CD14-positive monocyte (primary cell): ENCODE data around the gene ZNF160. TPM values are rescaled to one million over a fixed set of nuclear protein-coding genes. Genes with fewer than 3 reads are reported as not detected.

Source experiments
- DNase-seq, 3 donors: peaks; one replicate each; pipeline ENCODE4 v3.0.0-alpha.2; 2011 to 2022
- H2AFZ ChIP-seq: 2 replicates; pipeline ENCODE4 v1.6.0; 2012; ENCODE audit warnings: mild to moderate bottlenecking, low read depth, low read length, inconsistent platforms; ENCODE audit not compliant: insufficient read depth, poor library complexity, severe bottlenecking
- H3K27ac ChIP-seq, 2 donors: 1 replicate in 1 of 2; 2 replicates in 1 of 2; pipeline ENCODE4 v1.5.1; 2012 to 2013; ENCODE audit warnings: low read length in 2 of 2, control low read depth in 1 of 2, inconsistent platforms in 1 of 2, low read depth in 1 of 2, mild to moderate bottlenecking in 1 of 2
- H3K27me3 ChIP-seq, 2 donors: one replicate each; pipeline versions ENCODE4 v1.6.0 to v1.6.1; 2011 to 2013; ENCODE audit warnings: low read length in 2 of 2; ENCODE audit not compliant: control insufficient read depth in 2 of 2, insufficient read depth in 2 of 2
- H3K36me3 ChIP-seq, 2 donors: replicated peaks in 1 of 2; 1 replicate in 1 of 2; 2 replicates in 1 of 2; pipeline versions ENCODE4 v1.5.1 to v1.6.1; 2012 to 2013; ENCODE audit warnings: low read length in 2 of 2, control low read depth in 1 of 2, inconsistent platforms in 1 of 2, mild to moderate bottlenecking in 1 of 2; ENCODE audit not compliant: insufficient read depth in 2 of 2, control insufficient read depth in 1 of 2
- H3K4me1 ChIP-seq, 2 donors: 1 replicate in 1 of 2; 2 replicates in 1 of 2; pipeline versions ENCODE4 v1.5.1 to v1.6.1; 2012 to 2013; ENCODE audit warnings: low read length in 2 of 2, control low read depth in 1 of 2, inconsistent platforms in 1 of 2, mild to moderate bottlenecking in 1 of 2, moderate library complexity in 1 of 2; ENCODE audit not compliant: insufficient read depth in 2 of 2, control insufficient read depth in 1 of 2
- H3K4me2 ChIP-seq: replicated peaks from 2 replicates; pipeline ENCODE3; 2012; ENCODE audit warnings: low read length, moderate library complexity, mild to moderate bottlenecking; ENCODE audit not compliant: poor library complexity, severe bottlenecking; ENCODE audit errors: extremely low read depth
- H3K4me3 ChIP-seq, 3 experiments: fragments of 200-600 bp in 1 of 3; sonication (generic) in 1 of 3; replicated peaks in 1 of 3; 1 replicate in 2 of 3; 2 replicates in 1 of 3; pipeline ENCODE4 v1.5.1; 2011 to 2013; ENCODE audit warnings: low read length in 3 of 3, mild to moderate bottlenecking in 3 of 3, control low read depth in 2 of 3, low read depth in 2 of 3, inconsistent platforms in 1 of 3, moderate library complexity in 1 of 3
- H3K79me2 ChIP-seq: 2 replicates; pipeline ENCODE4 v1.6.0; 2012; ENCODE audit warnings: mild to moderate bottlenecking, control low read depth, inconsistent platforms, low read length, moderate library complexity; ENCODE audit not compliant: insufficient read depth
- H3K9ac ChIP-seq: 2 replicates; pipeline ENCODE4 v1.6.0; 2017; ENCODE audit warnings: low read length, mild to moderate bottlenecking; ENCODE audit not compliant: insufficient read depth, poor library complexity, severe bottlenecking
- H3K9me3 ChIP-seq, 2 donors: replicated peaks in 1 of 2; 1 replicate in 1 of 2; 2 replicates in 1 of 2; pipeline versions ENCODE4 v1.5.1 to v1.6.1; 2012 to 2013; ENCODE audit warnings: low read length in 2 of 2, control low read depth in 1 of 2; ENCODE audit not compliant: control insufficient read depth in 1 of 2, insufficient read depth in 1 of 2
- H4K20me1 ChIP-seq: 2 replicates; pipeline ENCODE4 v1.6.0; 2012; ENCODE audit warnings: mild to moderate bottlenecking, low read length, control low read depth, moderate library complexity; ENCODE audit not compliant: insufficient read depth
- H3K27ac Mint-ChIP-seq, 7 donors: one replicate each; pipeline ENCODE4 v1.8.0; 2020; ENCODE audit warnings: mild to moderate bottlenecking in 7 of 7, mixed read lengths in 7 of 7, moderate library complexity in 6 of 7, inconsistent platforms in 2 of 7
- H3K27me3 Mint-ChIP-seq, 3 donors: one replicate each; pipeline ENCODE4 v1.8.0; 2021 to 2022; ENCODE audit warnings: low read depth in 3 of 3, mild to moderate bottlenecking in 3 of 3, mixed read lengths in 3 of 3, moderate library complexity in 3 of 3, inconsistent platforms in 1 of 3
- H3K36me3 Mint-ChIP-seq, 2 donors: one replicate each; pipeline ENCODE4 v1.8.0; 2020; ENCODE audit warnings: mixed read lengths in 2 of 2, inconsistent platforms in 1 of 2, mild to moderate bottlenecking in 1 of 2
- H3K4me1 Mint-ChIP-seq: one replicate; pipeline ENCODE4 v1.8.0; 2020; ENCODE audit warnings: mild to moderate bottlenecking, mixed read lengths
- H3K4me3 Mint-ChIP-seq, 2 donors: one replicate each; pipeline ENCODE4 v1.8.0; 2020; ENCODE audit warnings: mild to moderate bottlenecking in 2 of 2, mixed read lengths in 2 of 2, moderate library complexity in 1 of 2
- H3K9me3 Mint-ChIP-seq, 7 donors: one replicate each; pipeline ENCODE4 v1.8.0; 2020 to 2022; ENCODE audit warnings: mixed read lengths in 7 of 7, mild to moderate bottlenecking in 6 of 7, moderate library complexity in 6 of 7, inconsistent platforms in 2 of 7
- CTCF ChIP-seq: fragments of 200-600 bp; IDR thresholded peaks from one replicate; pipeline ENCODE4 v1.8.0; 2022; ENCODE audit warnings: antibody characterized with exemption, mild to moderate bottlenecking
- WGBS: methylation state at CpG from one replicate; pipeline ENCODE4 v1.1.5; 2013; ENCODE audit warnings: missing lambda C conversion rate; ENCODE audit not compliant: insufficient coverage; 5-methylcytosine and 5-hydroxymethylcytosine counted together
- intact Hi-C, 2 donors: fragments of 100-400 bp; cut with micrococcal nuclease; formaldehyde crosslinking; loops; one replicate each; pipeline versions ENCODE4 v1.15.0 to v1.15.1; 2023
- polyA minus RNA-seq: library from RNA; depleted of rRNA, polyadenylated mRNA; stranded (reverse); fragments of >200 nt; gene quantifications from 2 replicates; pipeline ENCODE4 v1.2.3, GENCODE V29; 2012
- polyA plus RNA-seq, 3 donors: library from polyadenylated mRNA; depleted of rRNA in 1 of 3; unstranded in 2 of 3; stranded (reverse) in 1 of 3; fragments of 300-500 nt in 2 of 3; fragments of >200 nt in 1 of 3; fragmentation: Illumina TruSeq in 2 of 3; gene quantifications; 1 replicate in 2 of 3; 2 replicates in 1 of 3; pipeline ENCODE4 v1.2.3, GENCODE V29; 2012 to 2021
- total RNA-seq, 12 experiments: library from RNA in 1 of 12; stranded (reverse) in 1 of 12; fragments of 120-200 nt in 1 of 12; gene quantifications; one replicate each; pipeline ENCODE4 v1.2.4 and lab custom pipeline; 2013 to 2026; ENCODE audit warnings: mixed read lengths in 6 of 12, inconsistent platforms in 1 of 12

ZNF160 gene
- 20.1 TPM for total RNA-seq (2013)
- 10 to 100 TPM in 1 of 3 donors, 1 to 10 TPM in 2; 6.4 to 24.5 (median 7.7) TPM for polyA plus RNA-seq
- 13.0 and 14.8 TPM in 2 replicates for polyA minus RNA-seq
- total RNA-seq (lab: John Stamatoyannopoulos, UW), result 4.1 to 20.2 (median 13.6) reads per million in 11 experiments

GRCh38 chr19:53103234-53104203 is at the start of gene ZNF160:
Gene ZNF160, minus strand, starts transcription at chr19:53103422. Its CDS starts 17,146 bp downstream, at chr19:53086276.
- peaks cover 0 to 16% of the 10 kb centered on the region in 2 donors for H3K36me3 ChIP-seq
- H3K9me3 ChIP-seq, result peaks cover 8 to 16% of the 10 kb centered on the region in 2 donors
- H3K79me2 ChIP-seq, result peaks cover 41% of the 10 kb centered on the region
- TF ChIP-seq CTCF, result no peak
- H3K4me1 Mint-ChIP-seq, result peaks cover 17% of the 10 kb centered on the region
- peak within 1 kb of the TSS; percentile 90 to 92 for H3K4me3 Mint-ChIP-seq
- H3K27me3 ChIP-seq, result no peaks in the 10 kb centered on the region
- H3K27ac Mint-ChIP-seq, result peak within 1 kb of the TSS; percentile 86 to 96 (median 93)
- H3K4me2 ChIP-seq, result peak within 1 kb of the TSS; percentile 89
- peaks cover 19 to 24% of the 10 kb centered on the region in 2 donors for H3K4me1 ChIP-seq
- peak; percentile 92 to 97 (median 92) for DNase-seq
- peak within 1 kb of the TSS; percentile 92 for H3K9ac ChIP-seq
- under 1% methylated on average over 57 of the region's 67 CpGs for WGBS
- H3K27me3 Mint-ChIP-seq, result peaks cover 2 to 9% (median 4%) of the 10 kb centered on the region in 3 donors
- peaks cover 15 to 62% (median 35%) of the 10 kb centered on the region in 7 donors for H3K9me3 Mint-ChIP-seq
- H3K4me3 ChIP-seq, result peak within 1 kb of the TSS; percentile 57 to 95 (median 93)
- H3K36me3 Mint-ChIP-seq, result peaks cover 8 to 14% of the 10 kb centered on the region in 2 donors
- intact Hi-C loops, result loop anchor here (2.0 to 10.0 kb wide), 5 partner anchors 54 to 207 kb away; partner anchors contain the start of genes ZNF347 (in 2 of the 2), ZNF320 (in 1 of the 2) and ZNF816 (in 1 of the 2)
- peak within 1 kb of the TSS; percentile 90 for H2AFZ ChIP-seq
- no peaks in the 10 kb centered on the region for H4K20me1 ChIP-seq
- H3K27ac ChIP-seq, result peak within 1 kb of the TSS; percentile 89 to 93

- Histone ChIP-seq H3K36me3 (peaks cover 6 to 89% of the 10 kb centered on the region in 2 donors), H3K4me2 (no peak overlapping the region), H3K27me3 (no peaks in the 10 kb centered on the region), H3K4me1 (no peaks in the 10 kb centered on the region), H2AFZ (no peak overlapping the region), H3K4me3 (no peak overlapping the region), H3K27ac (no peak overlapping the region), H3K79me2 (no peaks in the 10 kb centered on the region), H3K9me3 (peaks cover 70 to 91% of the 10 kb centered on the region in 2 donors), H3K9ac (no peak overlapping the region), H4K20me1 (no peaks in the 10 kb centered on the region)
- peaks cover 54 to 91% (median 88%) of the 10 kb centered on the region in 7 donors for H3K9me3 Mint-ChIP-seq
- H3K27ac Mint-ChIP-seq, result no peak overlapping the region
- no peaks in the 10 kb centered on the region for H3K4me1 Mint-ChIP-seq
- peaks cover 68 to 85% of the 10 kb centered on the region in 2 donors for H3K36me3 Mint-ChIP-seq
- H3K27me3 Mint-ChIP-seq, result no peaks in the 10 kb centered on the region
- intact Hi-C loops, result no loop called here
- no peak for DNase-seq
- TF ChIP-seq CTCF, result no peak
- H3K4me3 Mint-ChIP-seq, result no peak overlapping the region
These were observed 44.4 kb upstream of the ZNF160 start for GRCh38 chr19:53147645-53148044.
